Embryonic facial prominence (tissue), 1 donor: ENCODE results near the gene SELENOF.

ENCODE experiments used
- DNase-seq: peaks from one replicate; pipeline ENCODE4 v3.0.0-alpha.2; 2016; ENCODE audit errors: extremely low spot score

Gene SELENOF

DNA sequence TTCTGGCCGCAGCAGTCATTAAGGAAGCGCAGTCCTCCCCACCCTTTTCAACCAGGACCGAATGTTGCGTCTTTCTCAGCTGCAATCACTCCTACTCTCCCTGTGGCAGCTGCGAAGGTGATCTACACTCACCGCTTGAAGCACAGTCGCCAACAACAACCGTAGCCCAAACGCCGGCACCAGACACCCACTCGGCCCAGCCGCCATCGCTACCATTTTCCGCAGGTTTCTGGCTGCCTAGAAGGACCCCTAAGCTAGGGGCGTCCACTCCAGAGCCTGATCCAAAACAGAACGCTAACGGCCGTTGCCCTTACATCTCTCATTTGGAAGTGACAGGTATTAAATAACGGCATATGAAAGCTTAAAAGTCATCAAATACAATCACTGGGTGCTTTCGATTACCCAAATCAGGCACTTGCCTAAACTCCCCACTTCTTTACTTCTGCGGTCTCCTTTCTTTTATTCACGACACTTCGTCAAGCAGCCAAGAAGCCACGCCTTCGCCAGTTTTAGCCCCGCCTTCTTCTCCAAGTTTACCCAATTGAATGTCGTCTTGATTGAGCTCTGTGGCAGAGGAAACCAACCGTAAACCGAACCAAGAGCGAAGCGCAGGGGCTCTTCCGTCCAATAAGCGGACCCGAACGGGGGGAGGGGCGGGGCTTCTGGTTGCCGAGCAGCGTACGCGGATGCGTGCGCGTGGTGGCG is at the start of gene SELENOF:
Gene SELENOF, minus strand, starts transcription at position 231 of the 705 bp plus-strand sequence. Its CDS starts 15 bp downstream, at position 216.
- DNase-seq: peak; percentile 100

DNA sequence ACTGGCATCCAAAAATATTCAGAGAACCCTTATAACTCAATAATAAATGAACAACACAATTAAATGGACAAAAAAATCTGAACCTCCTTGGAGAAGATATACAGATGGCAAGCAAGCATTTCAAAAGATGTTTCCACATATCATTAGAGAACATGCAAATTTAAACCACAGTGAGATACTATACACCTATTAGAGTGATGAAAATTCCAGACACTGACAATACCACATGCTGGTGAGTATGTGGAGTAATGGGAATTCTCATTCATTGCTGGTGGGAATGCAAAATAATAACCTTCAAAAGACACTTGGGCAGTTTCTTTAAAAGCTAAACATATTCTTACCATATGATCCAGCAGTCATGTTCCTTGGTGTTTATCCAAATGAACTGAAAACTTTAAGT is 46.6 kb upstream of the SELENOF start:
- no peak for DNase-seq

DNA sequence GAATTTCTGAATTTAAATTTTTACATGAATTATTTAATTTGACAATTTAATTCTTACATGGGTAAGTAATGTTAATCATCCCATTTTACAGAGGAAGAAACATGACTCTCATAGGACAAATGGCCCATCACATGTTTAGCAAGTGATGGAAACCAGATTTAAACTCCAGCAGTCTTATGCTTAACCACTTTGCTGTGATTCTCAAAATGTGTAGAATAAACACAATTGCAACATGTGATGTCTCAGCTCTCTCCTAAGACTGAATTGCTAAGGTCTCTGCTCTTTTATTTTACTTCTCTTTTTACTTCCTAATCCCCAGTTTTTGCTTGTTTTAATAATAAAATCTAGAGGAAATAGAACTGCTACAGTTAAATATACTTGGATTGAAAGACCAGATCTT is 43.3 kb upstream of the SELENOF start:
- DNase-seq: no peak

DNA sequence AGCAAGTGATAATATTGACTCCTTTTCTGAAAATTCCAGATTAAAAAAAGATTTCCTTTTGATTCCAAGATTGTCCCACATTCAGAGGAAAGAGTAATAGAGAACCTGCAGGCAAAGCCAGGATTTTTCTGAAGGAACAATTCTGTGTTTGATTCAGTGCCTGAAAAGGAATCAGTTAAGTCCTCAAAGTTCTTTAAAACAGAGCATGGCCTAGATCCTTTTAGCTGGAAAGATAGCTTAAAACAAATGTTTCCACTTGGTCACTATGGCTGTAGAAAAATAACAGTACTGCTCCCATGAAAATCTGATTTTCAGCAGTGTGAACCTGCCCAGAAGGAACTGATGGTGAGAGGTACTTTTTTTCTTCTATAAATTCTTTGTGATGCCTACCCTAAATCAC is 42.3 kb upstream of the SELENOF start:
- no peak for DNase-seq

DNA sequence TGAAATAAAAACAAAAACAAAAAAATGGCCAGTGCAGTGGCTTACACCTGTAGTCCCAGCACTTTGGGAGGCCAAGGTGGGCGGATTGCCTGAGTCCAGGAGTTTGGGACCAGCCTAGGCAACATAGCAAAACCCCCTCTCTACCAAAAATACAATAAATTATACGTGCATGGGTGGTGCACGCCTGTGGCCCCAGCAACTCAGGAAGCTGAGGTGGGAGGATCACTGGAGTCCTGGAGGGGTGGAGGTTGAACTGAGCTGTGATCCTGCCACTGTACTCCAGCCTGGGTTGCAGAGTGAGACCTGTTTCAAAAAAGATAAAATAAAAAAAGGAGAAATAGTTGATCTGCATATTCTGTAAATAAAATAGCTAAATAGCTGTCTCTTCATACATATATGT is 41.8 kb upstream of the SELENOF start:
- no peak for DNase-seq

DNA sequence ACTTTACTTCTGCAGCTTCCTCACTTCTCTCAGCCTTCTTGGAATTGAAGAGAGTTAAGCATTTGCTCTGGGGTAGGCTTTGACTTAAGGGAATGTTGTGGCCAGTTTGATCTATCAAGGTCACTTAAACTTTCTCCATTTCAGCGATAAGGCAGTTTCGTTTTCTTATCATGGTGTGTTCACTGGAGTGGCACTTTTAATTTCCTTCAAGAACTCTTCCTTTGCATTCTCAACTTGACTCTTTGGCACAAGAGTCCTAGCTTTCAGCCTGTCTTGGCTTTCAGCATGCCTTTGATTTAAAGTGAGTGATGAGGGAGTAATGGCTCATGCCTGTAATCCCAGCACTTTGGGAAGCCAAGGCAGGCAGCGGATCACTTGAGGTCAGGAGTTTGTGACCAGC is 39.2 kb upstream of the SELENOF start:
- DNase-seq: no peak

DNA sequence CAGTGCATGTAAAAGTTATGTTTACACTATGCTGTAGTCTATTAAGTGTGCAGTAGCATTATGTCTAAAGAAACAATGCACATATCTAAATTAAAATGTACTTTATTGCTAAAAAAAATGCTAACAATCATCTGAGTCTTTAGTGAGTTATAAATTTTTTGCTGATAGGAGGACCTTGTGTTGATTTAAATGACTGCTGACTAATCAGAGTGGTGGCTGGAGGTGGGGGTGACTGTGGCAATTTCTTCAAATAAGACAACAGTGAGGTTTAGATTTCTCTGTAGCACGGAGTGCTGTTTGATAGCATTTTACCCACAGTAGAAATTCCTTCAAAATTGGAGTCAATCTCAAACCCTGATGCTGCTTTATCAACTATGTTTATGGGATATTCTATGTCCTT is 37.5 kb upstream of the SELENOF start:
- no peak for DNase-seq

DNA sequence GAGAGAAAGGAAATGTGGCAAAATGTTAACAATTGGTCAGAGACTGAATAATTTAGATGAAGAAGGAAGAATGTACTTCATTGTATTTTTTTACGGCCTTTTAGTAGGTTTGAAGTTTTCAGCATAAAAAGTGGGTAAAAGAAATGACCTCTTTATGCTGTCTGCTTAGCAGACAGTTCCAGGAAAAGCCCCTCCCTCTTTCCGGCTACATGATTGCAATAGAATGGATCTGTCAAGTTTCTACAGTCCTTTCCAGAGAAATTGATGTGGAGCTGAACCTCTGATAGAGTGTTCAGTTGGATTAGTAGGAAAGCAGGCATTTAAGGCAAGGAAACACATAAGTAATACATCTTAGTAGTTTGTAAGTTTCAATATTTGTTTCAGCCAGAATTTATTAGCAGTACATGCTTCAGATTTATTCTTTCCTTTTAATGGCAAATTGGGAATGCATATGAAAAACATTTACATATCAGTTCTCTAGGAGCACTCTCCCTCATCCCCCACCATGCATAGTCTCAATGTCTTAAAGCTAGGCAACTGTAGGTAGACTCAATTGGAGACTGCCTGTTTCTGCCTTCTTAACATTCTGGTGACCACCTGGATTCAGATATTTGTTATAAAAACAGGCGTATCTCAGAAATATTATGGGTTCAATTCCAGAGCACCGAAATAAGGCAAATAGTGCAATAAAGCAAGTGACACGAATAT is 36.9 kb upstream of the SELENOF start:
- DNase-seq: no peak

DNA sequence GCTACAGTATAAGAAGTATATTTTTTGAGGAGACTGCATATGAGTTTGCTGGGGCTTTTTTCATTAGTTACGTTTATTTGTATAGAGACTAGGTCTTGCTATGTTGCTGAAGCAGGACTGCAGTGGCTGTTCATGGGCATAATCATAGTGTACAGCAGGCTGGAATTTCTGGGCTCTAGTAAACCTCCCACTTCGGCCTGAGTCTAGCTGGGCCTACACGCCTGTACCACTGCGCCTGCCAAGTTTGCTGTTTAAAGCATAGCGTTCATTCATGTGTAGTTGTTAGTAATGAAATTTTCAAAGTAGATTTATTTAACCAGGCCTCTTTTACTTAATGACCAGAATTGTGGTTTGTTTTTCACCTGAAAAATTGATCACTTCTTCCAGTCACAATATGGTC is 34.3 kb upstream of the SELENOF start:
- DNase-seq: no peak

DNA sequence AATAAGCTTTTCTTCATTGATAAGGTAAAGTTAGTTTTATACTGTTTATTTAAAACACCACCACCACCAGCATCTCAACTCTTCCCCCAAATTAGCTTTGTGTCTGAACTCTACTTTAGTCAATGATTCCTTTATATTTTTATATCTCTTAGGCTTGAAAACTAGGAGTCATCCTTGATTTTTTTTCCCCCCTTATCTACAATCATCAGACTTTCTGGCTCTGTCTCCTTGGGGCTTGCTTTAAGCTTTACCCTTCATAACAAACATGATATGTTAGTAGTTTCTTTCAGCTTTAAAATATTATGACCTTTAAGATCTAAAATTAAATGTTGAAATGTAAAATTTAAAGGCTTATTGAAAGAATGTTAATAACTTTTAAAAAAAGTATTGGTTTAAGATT is 28.8 kb upstream of the SELENOF start:
- DNase-seq: no peak

DNA sequence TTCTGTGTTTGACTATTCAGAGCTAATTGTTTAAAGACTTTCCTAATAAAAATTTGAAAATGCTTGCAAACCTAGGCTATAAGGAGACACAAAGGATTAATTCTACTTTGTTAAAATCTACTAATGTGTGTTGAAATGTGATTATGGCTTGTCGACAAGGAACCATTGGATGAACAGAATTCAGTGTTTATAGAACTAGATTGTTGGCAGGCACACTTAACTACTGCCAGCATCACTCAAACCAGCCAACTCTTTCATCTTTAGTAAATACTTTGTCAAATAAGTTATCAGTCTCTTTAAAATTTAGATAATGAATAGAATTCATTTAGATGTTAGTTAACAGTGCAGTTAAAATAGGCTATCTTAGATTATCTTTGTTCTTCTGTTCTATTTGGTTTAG is 28.1 kb upstream of the SELENOF start:
- DNase-seq: no peak

DNA sequence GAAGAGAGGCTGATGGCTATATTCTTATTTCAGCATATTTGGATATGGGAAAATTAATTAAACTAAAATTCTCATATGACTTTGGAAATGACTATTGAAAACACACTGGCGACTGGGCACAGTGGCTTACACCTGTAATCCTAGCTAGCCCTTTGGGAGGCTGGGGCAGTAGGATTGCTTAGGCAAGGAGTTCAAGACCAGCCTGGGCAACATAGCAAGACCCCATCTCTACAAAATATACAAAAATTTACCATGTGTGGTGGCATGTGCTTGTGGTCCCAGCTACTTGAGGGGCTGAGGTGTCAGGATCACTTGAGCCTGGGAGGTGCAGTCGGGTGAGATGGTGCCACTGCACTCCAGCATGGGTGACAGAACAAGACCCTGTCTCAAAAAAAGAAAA is 26.7 kb upstream of the SELENOF start:
- no peak for DNase-seq

DNA sequence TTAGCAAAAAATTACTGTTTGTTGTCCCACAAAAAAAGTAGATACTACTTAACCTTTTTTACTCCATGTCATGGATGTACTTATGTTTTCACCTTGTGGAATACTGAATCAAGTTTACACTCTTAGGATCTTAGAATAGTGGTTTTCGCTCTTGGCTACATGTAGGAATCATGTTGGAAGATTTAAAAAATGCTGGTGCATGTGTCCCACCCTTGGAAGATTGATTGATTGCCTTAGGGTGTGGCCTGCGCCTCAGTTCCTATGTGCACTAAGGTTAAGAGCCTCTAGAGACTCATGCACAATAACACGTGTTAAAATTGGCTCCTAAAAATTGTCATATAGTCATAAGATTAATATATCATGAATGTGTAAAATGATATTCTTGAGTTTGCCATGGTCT is 25.5 kb upstream of the SELENOF start:
- no peak for DNase-seq

DNA sequence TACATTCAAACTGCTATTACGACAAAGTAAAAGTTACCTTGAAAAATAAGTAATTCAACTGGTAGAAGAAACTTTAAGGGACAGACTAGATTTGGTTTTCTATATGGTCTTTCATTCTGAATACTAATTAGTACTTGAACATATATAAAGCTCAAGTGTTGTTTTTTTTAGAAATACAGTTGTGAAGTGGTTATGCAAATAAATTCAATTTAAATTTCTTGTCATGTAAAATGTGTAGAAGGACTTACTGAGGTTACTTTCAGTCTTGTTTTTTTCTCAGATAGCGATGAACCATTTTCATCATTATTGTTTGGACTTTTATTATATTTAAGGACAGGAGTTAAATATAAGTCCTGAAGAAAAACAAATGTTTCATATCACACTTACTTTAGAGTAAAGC is 24.9 kb upstream of the SELENOF start:
- DNase-seq: no peak

DNA sequence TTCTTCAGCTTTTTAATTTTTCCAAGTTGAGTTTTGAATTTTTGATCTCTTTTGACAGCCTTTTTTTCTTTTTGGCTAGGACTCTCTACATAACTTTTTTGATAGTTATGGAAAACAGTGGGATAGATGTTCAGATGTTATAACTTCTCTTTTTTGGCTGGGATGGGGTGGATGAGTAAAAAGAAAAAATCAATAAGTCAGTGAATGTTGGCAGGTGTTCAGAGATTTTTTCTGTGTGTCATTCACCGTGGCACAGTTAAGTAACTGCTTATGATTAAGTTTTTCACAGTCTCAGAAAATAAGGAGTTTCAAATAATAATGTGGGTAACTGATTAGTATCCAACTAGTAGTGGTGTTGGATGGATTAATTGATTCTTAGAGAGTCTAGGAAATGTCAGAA is 24.5 kb upstream of the SELENOF start:
- no peak for DNase-seq

DNA sequence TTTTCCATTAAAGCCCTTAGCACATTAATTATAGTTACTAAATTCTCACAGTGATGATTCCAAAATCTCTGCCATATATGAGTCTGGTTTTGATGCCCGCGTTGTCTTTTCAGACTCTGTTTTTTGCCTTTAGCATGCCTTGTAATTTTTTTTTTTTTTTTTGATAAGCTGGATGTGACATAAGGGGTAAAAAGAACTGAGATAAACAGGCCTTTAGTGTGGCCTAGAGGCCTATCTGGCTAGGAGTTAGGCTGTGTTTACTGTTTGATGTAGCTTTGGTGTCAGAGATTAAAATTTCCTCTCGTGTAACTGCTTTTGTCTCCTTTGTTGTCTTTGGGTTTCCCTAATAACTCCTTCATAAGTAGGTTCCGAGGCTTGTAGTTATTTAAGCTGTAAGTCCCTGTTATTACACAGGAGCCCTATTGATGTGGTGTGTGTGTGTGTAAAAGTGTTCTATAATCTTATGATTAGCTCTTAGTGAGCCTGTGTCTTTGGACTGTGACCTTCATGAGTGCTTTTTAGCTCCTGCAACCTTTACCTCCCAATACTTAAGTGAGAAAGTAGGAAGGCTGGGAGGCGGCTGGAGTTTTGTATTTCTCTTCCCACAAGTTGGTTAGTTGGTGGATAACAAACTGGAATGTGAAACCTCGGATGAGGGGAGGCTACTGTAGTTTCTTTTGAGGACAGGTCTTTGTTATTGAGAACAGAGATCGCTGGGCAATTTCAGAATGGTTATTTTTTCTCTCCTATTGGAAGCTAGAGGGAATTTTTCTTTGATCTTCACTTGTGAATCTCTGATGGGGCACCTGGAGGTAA is 19.8 kb upstream of the SELENOF start:
- no peak for DNase-seq

DNA sequence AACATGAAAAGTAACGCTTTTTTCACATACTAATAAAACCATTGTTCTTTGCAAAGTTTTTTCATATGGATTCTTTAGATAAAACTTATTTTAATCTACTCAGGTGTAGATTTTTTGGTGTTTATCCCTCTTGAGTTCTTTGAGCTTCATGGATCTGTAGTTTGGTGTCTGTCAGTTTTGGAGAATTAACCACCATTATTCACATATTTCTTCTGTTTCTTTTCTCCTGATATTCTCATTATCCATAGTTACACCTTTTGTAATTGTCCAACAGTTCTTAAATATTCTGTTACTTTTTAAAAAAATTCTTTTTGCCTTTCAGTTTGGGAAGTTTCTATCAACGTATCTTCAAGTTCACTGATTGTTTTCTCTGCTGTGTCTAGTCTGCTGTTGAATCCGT is 19.1 kb upstream of the SELENOF start:
- DNase-seq: no peak

DNA sequence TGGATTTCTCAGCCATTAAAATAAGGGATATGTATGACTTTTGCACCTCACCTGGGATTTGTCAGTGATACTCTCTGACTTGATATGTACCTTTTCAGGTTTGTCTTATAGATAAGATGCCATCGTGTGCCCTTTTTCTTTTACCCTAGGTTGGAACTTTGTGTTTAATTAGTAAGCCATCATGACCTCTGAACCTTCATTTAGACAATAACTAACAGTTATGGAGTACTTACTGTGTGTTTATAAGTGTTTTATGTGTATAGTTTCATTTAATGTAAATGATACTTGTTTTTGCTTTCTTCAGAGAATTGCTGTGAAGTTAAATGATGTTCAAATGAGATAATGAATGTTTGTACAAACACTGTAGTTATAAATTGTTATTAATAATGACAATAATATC is 14.9 kb upstream of the SELENOF start:
- DNase-seq: no peak

DNA sequence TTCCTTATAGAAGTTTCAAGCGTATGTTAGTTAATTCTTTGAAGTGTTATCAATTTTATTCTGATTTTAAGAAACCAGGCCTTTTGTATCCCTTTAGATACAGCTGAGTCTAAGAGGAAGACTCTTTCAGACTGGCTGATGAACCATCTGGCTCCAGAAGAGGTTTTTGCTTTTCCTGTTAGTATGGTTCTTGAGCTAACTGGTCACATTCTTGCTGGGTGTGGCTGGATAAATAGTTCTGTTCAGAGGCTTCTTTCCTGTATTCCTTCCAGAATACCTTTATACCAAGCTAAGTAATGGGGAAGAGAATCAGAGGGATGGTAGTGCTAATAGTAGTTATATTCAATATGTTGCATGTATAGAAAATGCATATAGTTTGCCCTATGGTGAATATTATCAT is 13.0 kb upstream of the SELENOF start:
- no peak for DNase-seq

DNA sequence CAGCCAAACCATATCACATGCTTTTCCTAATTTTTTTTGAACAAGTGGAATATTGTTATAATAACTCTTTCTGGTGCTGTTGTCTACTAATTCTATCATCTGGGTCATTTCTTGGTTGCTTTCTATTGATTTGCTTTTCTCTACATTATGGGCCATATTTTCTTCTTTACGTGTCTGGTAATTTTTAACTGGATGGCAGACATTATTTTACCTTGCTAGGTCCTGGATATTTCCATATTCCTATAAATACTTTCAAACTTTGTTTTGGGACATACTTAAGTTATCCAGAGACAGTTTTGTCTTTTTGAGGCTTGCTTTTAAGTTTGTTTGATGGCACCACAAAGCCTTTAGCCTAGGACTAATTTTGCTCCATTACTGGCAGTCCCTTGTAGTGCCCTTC is 11.8 kb upstream of the SELENOF start:
- DNase-seq: no peak

DNA sequence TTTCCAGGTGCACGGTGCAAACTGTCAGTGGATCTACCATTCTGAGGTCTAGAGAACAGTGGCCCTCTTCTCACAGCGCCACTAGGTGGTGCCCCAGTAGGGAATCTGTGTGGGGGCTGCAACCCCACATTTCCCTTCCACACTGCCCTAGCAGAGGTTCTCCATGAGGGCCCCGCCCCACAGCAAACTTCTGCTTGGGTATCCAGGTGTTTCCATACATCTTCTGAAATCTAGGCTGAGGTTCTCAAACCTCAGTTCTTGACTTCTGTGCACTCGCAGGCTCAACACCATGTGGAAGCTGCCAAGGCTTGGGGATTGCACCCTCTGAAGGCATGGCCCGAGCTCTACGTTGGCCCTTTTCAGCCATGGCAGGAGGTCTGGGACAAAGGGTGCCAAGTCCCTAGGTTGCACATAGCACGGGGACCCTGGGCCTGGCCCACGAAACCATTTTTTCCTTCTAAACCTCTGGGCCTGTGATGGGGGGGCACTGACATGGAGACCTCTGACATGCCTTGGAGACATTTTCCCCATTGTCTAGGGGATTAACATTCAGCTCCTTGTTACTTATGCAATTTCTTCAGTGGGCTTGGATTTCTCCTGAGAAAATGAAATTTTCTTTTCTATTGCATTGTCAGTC is 10.5 kb upstream of the SELENOF start:
- DNase-seq: no peak

DNA sequence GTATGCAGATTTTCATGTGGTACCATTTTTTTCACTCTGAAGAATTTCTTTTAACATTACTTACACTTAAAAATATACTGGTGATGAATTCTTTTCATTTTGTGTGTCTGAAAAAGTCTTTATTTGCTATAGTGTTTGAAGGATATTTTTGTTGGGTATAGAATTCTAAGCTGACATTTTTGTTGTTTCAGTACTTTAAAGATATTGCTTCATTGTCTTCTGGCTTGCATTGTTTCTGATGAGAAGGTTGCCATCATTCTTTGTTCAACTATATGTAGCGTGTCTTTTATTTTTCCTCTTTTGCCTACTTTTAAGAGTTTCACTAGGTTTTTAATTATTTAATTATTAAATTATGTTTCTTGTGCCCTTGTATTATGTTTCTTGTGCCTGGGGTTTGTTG is 8.5 kb upstream of the SELENOF start:
- DNase-seq: no peak
